Thyroid gland (tissue), 4 donors: Measurements from ENCODE around the gene DNAJB2. TPM values are rescaled to one million over a fixed set of nuclear protein-coding genes. Genes with fewer than 3 reads are reported as not detected.

Experiments used
- DNase-seq, 2 donors: peaks; one replicate each; pipeline ENCODE4 v3.0.0-alpha.2; 2019
- H3K27ac ChIP-seq, 3 donors: fragments of 200-600 bp; sonication (generic); 1 replicate in 2 of 3; 2 replicates in 1 of 3; pipeline ENCODE4 v1.5.1; 2016 to 2019; ENCODE audit warnings: mild to moderate bottlenecking in 1 of 3, moderate library complexity in 1 of 3
- H3K27me3 ChIP-seq: fragments of 200-600 bp; sonication (generic); one replicate; pipeline ENCODE4 v1.5.1; 2019
- H3K36me3 ChIP-seq, 2 donors: fragments of 200-600 bp; sonication (generic); one replicate each; pipeline ENCODE4 v1.5.1; 2016 to 2019
- H3K4me1 ChIP-seq, 2 donors: fragments of 200-600 bp; sonication (generic); one replicate each; pipeline ENCODE4 v1.5.1; 2017 to 2019
- H3K4me3 ChIP-seq, 3 donors: fragments of 200-600 bp; sonication (generic); replicated peaks in 1 of 3; 1 replicate in 2 of 3; 2 replicates in 1 of 3; pipeline ENCODE4 v1.5.1; 2016; ENCODE audit warnings: mild to moderate bottlenecking in 1 of 3
- H3K9me3 ChIP-seq: fragments of 200-600 bp; sonication (generic); one replicate; pipeline ENCODE4 v1.5.1; 2017
- CTCF ChIP-seq, 6 experiments: fragments of 200-600 bp in 3 of 6; fragments of 450-650 bp in 3 of 6; sonication (generic) in 3 of 6; IDR thresholded peaks; one replicate each; pipeline ENCODE4 v1.5.1; 2016 to 2019; ENCODE audit warnings: antibody characterized with exemption in 6 of 6, mild to moderate bottlenecking in 2 of 6, inconsistent platforms in 1 of 6, moderate library complexity in 1 of 6
- POLR2A ChIP-seq, 2 donors: fragments of 450-650 bp; IDR thresholded peaks; one replicate each; pipeline ENCODE4 v1.6.1; 2017; ENCODE audit warnings: antibody characterized with exemption in 2 of 2, mild to moderate bottlenecking in 2 of 2, moderate library complexity in 1 of 2
- WGBS, 2 donors: methylation state at CpG; one replicate each; pipeline ENCODE4 v1.1.5; 2017; 5-methylcytosine and 5-hydroxymethylcytosine counted together
- intact Hi-C: fragments of 100-400 bp; cut with DNase I; formaldehyde crosslinking; loops from one replicate; pipeline ENCODE4 v1.15.1; 2023
- microRNA counts, 2 donors: library from miRNA; unstranded; fragments of <30 nt; microRNA quantifications; one replicate each; lab custom pipeline; 2016 to 2017
- microRNA-seq: library from miRNA; unstranded; fragments of <30 nt; microRNA quantifications from one replicate; pipeline ENCODE4, GENCODE V29; 2016
- small RNA-seq: library from RNA; depleted of rRNA; stranded (forward); fragments of <200 nt; gene quantifications from one replicate; pipeline ENCODE3, GENCODE V24; 2016
- total RNA-seq, 4 donors: library from RNA; depleted of rRNA; stranded (reverse); fragments of >200 nt; gene quantifications; one replicate each; pipeline ENCODE4 v1.2.3, GENCODE V29; 2016

DNAJB2 gene
- total RNA-seq, 4 donors from 2014 or later, result 79.0 to 127 (median 116) TPM

DNA sequence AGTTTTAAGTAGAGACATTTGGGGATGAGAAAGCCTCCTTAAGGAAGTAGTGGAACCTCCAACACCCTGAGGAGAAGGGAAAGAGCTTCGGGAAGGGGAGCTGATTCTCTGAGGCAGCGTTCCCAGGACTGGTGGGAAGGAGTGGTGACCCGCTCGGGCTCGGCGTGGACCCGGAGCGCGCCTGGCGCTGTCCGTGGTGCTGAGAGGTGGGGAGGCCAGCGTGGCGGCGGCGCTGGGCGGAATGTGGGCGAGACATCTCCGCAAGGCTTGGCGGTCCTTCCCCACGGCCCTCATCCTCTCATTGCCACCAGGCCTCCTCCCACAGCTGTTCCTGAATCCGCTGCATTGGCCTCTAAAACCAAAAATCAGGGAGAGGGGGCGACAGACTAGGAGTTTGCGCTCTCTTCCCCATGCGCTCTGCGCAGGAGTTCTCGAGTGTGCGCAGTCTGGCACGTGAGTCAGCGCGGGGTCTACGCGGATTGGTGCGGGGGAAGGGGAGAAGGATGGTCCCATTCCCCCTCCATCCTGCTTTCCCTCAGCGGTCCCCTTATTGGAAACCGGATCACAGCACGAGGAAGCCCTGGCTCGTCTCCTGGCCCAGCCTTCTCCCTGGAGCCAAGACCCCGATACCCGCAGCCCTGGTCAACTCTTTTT, 52.5 kb downstream of the DNAJB2 start:
- Histone ChIP-seq H3K27me3 (peaks cover 10% of the 10 kb centered on the region), H3K36me3 (no peaks in the 10 kb centered on the region), H3K27ac (no peak overlapping the region), H3K4me1 (no peaks in the 10 kb centered on the region), H3K9me3 (no peaks in the 10 kb centered on the region), H3K4me3 (no peak overlapping the region)
- DNase-seq, result peak; percentile 14 to 36
- TF ChIP-seq POLR2A (IDR thresholded peaks at IDR 0.05) (no peak), CTCF (IDR thresholded peaks at IDR 0.05) (no peak)
- 10 to 11% methylated on average over 33 of the region's 39 CpGs for WGBS, 2 donors
- intact Hi-C loops, result no loop called here

- WGBS, 2 donors, result 5 to 6% methylated on average over 13 to 24 of the region's 24 CpGs
- TF ChIP-seq CTCF (IDR thresholded peaks at IDR 0.05), result no peak
- TF ChIP-seq POLR2A (IDR thresholded peaks at IDR 0.05), result no peak
- Histone ChIP-seq H3K36me3 (no peaks in the 10 kb centered on the region), H3K9me3 (no peaks in the 10 kb centered on the region), H3K4me3 (no peak within 1 kb of the TSS), H3K27me3 (peaks cover 10% of the 10 kb centered on the region), H3K27ac (no peak within 1 kb of the TSS), H3K4me1 (no peaks in the 10 kb centered on the region)
- intact Hi-C loops, result no loop called here
- DNase-seq, result no peak
Observed at GRCh38 chr2:219332542-219332941, 53.4 kb downstream of the DNAJB2 start, which contains the start of gene RESP18. RESP18 (minus strand) TSS chr2:219332744.

DNA sequence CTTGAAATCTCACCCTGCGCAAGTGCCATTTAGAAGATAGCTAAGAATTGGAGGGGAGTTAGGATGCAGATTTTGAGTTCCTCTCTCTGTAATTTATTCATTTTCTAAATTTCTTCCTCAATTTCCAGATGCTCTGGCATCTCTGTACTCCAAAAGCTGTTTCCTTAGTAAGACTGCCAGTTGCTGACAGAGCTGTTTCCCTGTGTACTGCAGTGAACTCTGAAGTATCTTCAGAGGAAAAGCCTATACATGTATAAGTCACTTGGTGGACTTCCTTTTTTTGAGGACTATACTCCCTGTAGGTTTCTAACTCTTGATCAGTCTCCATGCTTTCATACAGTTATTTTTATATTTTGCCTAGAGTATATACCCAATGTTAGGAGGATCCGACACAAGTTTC, 54.9 kb downstream of the DNAJB2 start:
- Histone ChIP-seq H3K36me3 (no peaks in the 10 kb centered on the region), H3K27ac (no peak overlapping the region), H3K4me1 (no peaks in the 10 kb centered on the region), H3K4me3 (no peak overlapping the region), H3K27me3 (peaks cover 10% of the 10 kb centered on the region), H3K9me3 (no peaks in the 10 kb centered on the region)
- DNase-seq, result no peak
- WGBS, 2 donors, result 68 to 93% methylated on average over 2 of the region's 2 CpGs
- intact Hi-C loops, result no loop called here
- TF ChIP-seq POLR2A (IDR thresholded peaks at IDR 0.05) (no peak), CTCF (IDR thresholded peaks at IDR 0.05) (no peak)

DNA sequence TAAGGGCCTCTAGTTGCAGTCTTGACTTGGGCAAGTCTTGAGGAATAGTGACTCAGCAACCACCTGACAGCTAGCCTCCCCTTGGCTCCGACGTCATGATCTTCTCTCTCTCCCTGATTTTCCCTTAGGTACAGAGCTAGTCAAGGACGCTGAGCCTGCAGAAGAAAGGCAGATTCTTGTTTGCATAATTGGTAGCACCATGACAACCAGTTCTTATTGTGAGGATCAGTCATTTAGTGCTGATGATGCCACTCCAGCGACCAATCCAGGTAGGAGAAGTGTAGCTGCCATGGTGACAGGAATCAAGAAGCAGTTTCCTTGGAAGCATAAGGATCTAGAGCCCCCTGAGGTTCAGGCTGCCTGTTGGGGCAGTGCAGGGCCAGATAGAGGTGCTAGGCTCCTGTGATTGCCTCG, 56.2 kb downstream of the DNAJB2 start:
- no peaks in the 10 kb centered on the region for H3K36me3 ChIP-seq
- no peaks in the 10 kb centered on the region for H3K4me1 ChIP-seq
- H3K4me3 ChIP-seq, result no peak overlapping the region
- no peak for DNase-seq
- no peak for TF ChIP-seq CTCF (IDR thresholded peaks at IDR 0.05)
- no peak for TF ChIP-seq POLR2A (IDR thresholded peaks at IDR 0.05)
- peaks cover 10% of the 10 kb centered on the region for H3K27me3 ChIP-seq
- WGBS, 2 donors, result 37 to 42% methylated on average over 5 of the region's 5 CpGs
- no peak overlapping the region for H3K27ac ChIP-seq
- intact Hi-C loops, result no loop called here
- no peaks in the 10 kb centered on the region for H3K9me3 ChIP-seq

MicroRNA genes within 50 kb of the gene (microRNA counts, 767-probe panel; counts per million panel counts)
- microRNA hsa-miR-153 (lab: Ali Mortazavi, UCI), result 0 counts per million in 2 donors

Small RNA genes lying within 50 kb of the gene (microRNA-seq; reads per million reads assigned to microRNA genes)
- gene MIR153-1, result not detected

Small RNA genes lying within 50 kb of the gene (small RNA-seq; reads per million reads assigned to genes)
- gene MIR153-1, result not detected

Other genes starting within 250 kb of the DNAJB2 start
- 1 to 10 TPM in 1 of 4 donors, under 1 TPM in 2, not detected in 1; under 0.01 to 1.3 (median 0.78) TPM for gene CFAP65, start 237.8 kb upstream of the DNAJB2 start, total RNA-seq
- under 1 TPM in 1 of 4 donors, not detected in 3; 0.34 TPM for gene IHH, start 218.4 kb upstream of the DNAJB2 start, total RNA-seq
- 10 to 100 TPM in 3 of 4 donors, 1 to 10 TPM in 1; 8.6 to 13.8 (median 11.9) TPM for gene NHEJ1, start 118.6 kb upstream of the DNAJB2 start, total RNA-seq
- 1 to 10 TPM; 1.1 to 3.9 (median 3.4) TPM for gene SLC23A3, start 109.3 kb upstream of the DNAJB2 start, total RNA-seq
- gene CNPPD1, start 102.4 kb upstream of the DNAJB2 start, total RNA-seq, result 100 to 1,000 TPM in 1 of 4 donors, 10 to 100 TPM in 3; 48.2 to 115 (median 65.0) TPM
- gene RETREG2, start 101.1 kb upstream of the DNAJB2 start, total RNA-seq, result 100 to 1,000 TPM in 2 of 4 donors, 10 to 100 TPM in 2; 82.3 to 122 (median 100) TPM
- 100 to 1,000 TPM in 2 of 4 donors, 10 to 100 TPM in 2; 78.7 to 131 (median 92.0) TPM for gene ZFAND2B, start 72.6 kb upstream of the DNAJB2 start, total RNA-seq
- 10 to 100 TPM; 29.6 to 96.8 (median 63.6) TPM for gene ABCB6, start 60.4 kb upstream of the DNAJB2 start, total RNA-seq
- gene ATG9A, start 49.7 kb upstream of the DNAJB2 start, total RNA-seq, result 10 to 100 TPM; 48.8 to 59.3 (median 54.6) TPM
- 10 to 100 TPM; 38.1 to 66.4 (median 45.5) TPM for gene ANKZF1, start 49.6 kb upstream of the DNAJB2 start, total RNA-seq
- gene GLB1L, start 33.9 kb upstream of the DNAJB2 start, total RNA-seq, result 10 to 100 TPM; 12.9 to 24.6 (median 14.9) TPM
- gene STK16, start 33.9 kb upstream of the DNAJB2 start, total RNA-seq, result 10 to 100 TPM; 19.5 to 33.0 (median 24.9) TPM
- gene TUBA4B, start 26.1 kb upstream of the DNAJB2 start, total RNA-seq, result not detected
- gene TUBA4A, start 25.4 kb upstream of the DNAJB2 start, total RNA-seq, result 10 to 100 TPM; 21.0 to 72.4 (median 34.8) TPM
- gene PTPRN, start 30.0 kb downstream of the DNAJB2 start, total RNA-seq, result 1 to 10 TPM in 3 of 4 donors, not detected in 1; 1.9 to 4.6 (median 4.4) TPM
- not detected for gene RESP18, start 53.4 kb downstream of the DNAJB2 start, total RNA-seq
- gene DNPEP, start 108.5 kb downstream of the DNAJB2 start, total RNA-seq, result 10 to 100 TPM; 35.9 to 49.5 (median 41.6) TPM
- 10 to 100 TPM; 26.7 to 54.4 (median 28.7) TPM for gene DES, start 139.0 kb downstream of the DNAJB2 start, total RNA-seq
- gene SPEG, start 155.5 kb downstream of the DNAJB2 start, total RNA-seq, result 1 to 10 TPM; 1.9 to 3.5 (median 3.3) TPM
- 10 to 100 TPM; 26.5 to 50.6 (median 42.6) TPM for gene GMPPA, start 219.5 kb downstream of the DNAJB2 start, total RNA-seq
- gene ASIC4, start 235.1 kb downstream of the DNAJB2 start, total RNA-seq, result not detected